Neural progenitor cell (in vitro differentiated cells): Measurements from ENCODE around the gene C19orf81. TPM values are rescaled to one million over a fixed set of nuclear protein-coding genes. Genes with fewer than 3 reads are reported as not detected.
A peak's percentile ranks its signal among the peaks of the same experiment; 100 is the strongest.

Source experiments
- DNase-seq: peaks from one replicate; pipeline ENCODE4 v3.0.0-alpha.2; 2016; ENCODE audit warnings: low spot score
- H2AFZ ChIP-seq: fragments of 200-600 bp; sonication (generic); replicated peaks from 2 replicates; pipeline ENCODE4 v1.6.1; 2016; ENCODE audit warnings: antibody characterized with exemption
- H3F3A ChIP-seq: fragments of 200-600 bp; sonication (generic); 2 replicates; pipeline ENCODE4 v1.6.1; 2016; ENCODE audit warnings: antibody characterized with exemption, low read depth
- H3K27ac ChIP-seq: fragments of 200-600 bp; sonication (generic); 2 replicates; pipeline ENCODE4 v1.5.1; 2016; ENCODE audit warnings: mild to moderate bottlenecking
- H3K27me3 ChIP-seq: fragments of 200-600 bp; sonication (generic); 2 replicates; pipeline ENCODE4 v1.6.1; 2016; ENCODE audit warnings: mild to moderate bottlenecking, moderate library complexity
- H3K36me3 ChIP-seq: fragments of 200-600 bp; sonication (generic); 2 replicates; pipeline ENCODE4 v1.5.1; 2016
- H3K4me1 ChIP-seq: fragments of 200-600 bp; sonication (generic); 2 replicates; pipeline ENCODE4 v1.6.1; 2016; ENCODE audit warnings: mixed run types
- H3K4me2 ChIP-seq: fragments of 200-600 bp; sonication (generic); 2 replicates; pipeline ENCODE4 v1.6.1; 2016
- H3K4me3 ChIP-seq: fragments of 200-600 bp; sonication (generic); 2 replicates; pipeline ENCODE4 v1.5.1; 2016
- H3K79me2 ChIP-seq: fragments of 200-600 bp; sonication (generic); 2 replicates; pipeline ENCODE4 v1.6.1; 2016; ENCODE audit warnings: low read depth
- H3K9ac ChIP-seq: fragments of 200-600 bp; sonication (generic); 2 replicates; pipeline ENCODE4 v1.6.1; 2016
- H3K9me3 ChIP-seq: fragments of 200-600 bp; sonication (generic); 2 replicates; pipeline ENCODE4 v1.5.1; 2016; ENCODE audit warnings: low read depth
- H4K20me1 ChIP-seq: fragments of 200-600 bp; sonication (generic); 2 replicates; pipeline ENCODE4 v1.6.1; 2016; ENCODE audit warnings: low read depth
- H3K27ac Mint-ChIP-seq: 3 replicates; pipeline ENCODE4 v1.8.0; 2021; ENCODE audit warnings: mixed read lengths
- H3K27me3 Mint-ChIP-seq: 2 replicates; pipeline ENCODE4 v1.8.0; 2022; ENCODE audit warnings: low read depth, mild to moderate bottlenecking, inconsistent platforms, moderate library complexity, mixed read lengths; ENCODE audit not compliant: insufficient read depth
- H3K36me3 Mint-ChIP-seq: 3 replicates; pipeline ENCODE4 v1.8.0; 2021; ENCODE audit warnings: mixed read lengths
- H3K4me1 Mint-ChIP-seq: 3 replicates; pipeline ENCODE4 v1.8.0; 2021; ENCODE audit warnings: mixed read lengths
- H3K4me3 Mint-ChIP-seq: 3 replicates; pipeline ENCODE4 v1.8.0; 2021; ENCODE audit warnings: mild to moderate bottlenecking, moderate library complexity, mixed read lengths
- H3K9me3 Mint-ChIP-seq: 3 replicates; pipeline ENCODE4 v1.8.0; 2020; ENCODE audit warnings: mixed read lengths
- EZH2 ChIP-seq: fragments of 200-600 bp; sonication (generic); IDR thresholded peaks from 2 replicates; pipeline ENCODE4 v1.6.1; 2017; ENCODE audit warnings: antibody characterized with exemption, mild to moderate bottlenecking, moderate library complexity
- EZH2phosphoT487 ChIP-seq: fragments of 200-600 bp; sonication (generic); IDR thresholded peaks from 2 replicates; pipeline ENCODE4 v1.6.1; 2017; ENCODE audit warnings: antibody characterized with exemption
- total RNA-seq: library from RNA; depleted of rRNA; stranded (reverse); fragments of >200 nt; gene quantifications from 2 replicates; pipeline ENCODE4 v1.2.3, GENCODE V29; 2015; ENCODE audit warnings: low replicate concordance
- TF ChIP-seq, protein P1 (sequence below): fragments of 200-600 bp; sonication (generic); IDR thresholded peaks from 2 replicates; pipeline ENCODE4 v1.5.1; 2017; ENCODE audit warnings: antibody characterized with exemption, mild to moderate bottlenecking

C19orf81 gene
- total RNA-seq, 1 donor from 2014 or later = 1.3 TPM

DNA sequence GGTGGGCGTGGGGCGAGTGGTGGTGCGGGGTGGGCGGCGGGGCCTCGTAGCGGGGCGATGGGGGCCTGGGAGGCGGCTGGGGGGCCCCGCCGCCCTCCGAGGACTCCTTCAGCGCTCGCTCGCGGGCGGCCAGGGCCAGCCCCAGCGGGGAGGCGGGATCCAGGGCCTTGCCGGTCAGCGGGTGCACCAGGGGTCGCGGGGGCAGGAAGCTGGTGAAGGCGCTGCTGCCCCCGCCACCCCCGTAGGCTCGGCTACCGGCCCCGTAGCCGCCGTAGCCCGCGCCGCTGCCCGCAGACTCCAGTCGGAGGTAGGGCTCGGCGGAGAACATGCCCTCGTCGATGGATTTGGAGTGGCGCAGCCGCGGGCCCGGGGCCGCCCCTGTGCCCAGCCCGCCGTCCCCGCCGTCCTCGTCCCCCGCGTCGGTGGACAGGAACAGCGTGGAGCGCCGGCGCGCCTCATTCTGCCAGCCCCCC is 18.6 kb downstream of the C19orf81 start:
- peaks cover 66% of the 10 kb centered on the region for H3K27me3 ChIP-seq
- no peak for DNase-seq
- H3K27ac ChIP-seq = no peak overlapping the region
- peak overlapping the region; percentile 15 for H3K4me3 ChIP-seq
- H3K9ac ChIP-seq = no peak overlapping the region
- peak overlapping the region; percentile 27 for H3K4me2 ChIP-seq
- TF ChIP-seq, protein P1, sequence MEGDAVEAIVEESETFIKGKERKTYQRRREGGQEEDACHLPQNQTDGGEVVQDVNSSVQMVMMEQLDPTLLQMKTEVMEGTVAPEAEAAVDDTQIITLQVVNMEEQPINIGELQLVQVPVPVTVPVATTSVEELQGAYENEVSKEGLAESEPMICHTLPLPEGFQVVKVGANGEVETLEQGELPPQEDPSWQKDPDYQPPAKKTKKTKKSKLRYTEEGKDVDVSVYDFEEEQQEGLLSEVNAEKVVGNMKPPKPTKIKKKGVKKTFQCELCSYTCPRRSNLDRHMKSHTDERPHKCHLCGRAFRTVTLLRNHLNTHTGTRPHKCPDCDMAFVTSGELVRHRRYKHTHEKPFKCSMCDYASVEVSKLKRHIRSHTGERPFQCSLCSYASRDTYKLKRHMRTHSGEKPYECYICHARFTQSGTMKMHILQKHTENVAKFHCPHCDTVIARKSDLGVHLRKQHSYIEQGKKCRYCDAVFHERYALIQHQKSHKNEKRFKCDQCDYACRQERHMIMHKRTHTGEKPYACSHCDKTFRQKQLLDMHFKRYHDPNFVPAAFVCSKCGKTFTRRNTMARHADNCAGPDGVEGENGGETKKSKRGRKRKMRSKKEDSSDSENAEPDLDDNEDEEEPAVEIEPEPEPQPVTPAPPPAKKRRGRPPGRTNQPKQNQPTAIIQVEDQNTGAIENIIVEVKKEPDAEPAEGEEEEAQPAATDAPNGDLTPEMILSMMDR = no peak
- TF ChIP-seq EZH2phosphoT487 (peak; percentile 52), EZH2 (peak; percentile 73)
- Mint-ChIP-seq H3K9me3 (no peaks in the 10 kb centered on the region), H3K27ac (no peak overlapping the region), H3K27me3 (peaks cover 30% of the 10 kb centered on the region), H3K36me3 (peaks cover 5% of the 10 kb centered on the region), H3K4me3 (no peak overlapping the region), H3K4me1 (peaks cover 17% of the 10 kb centered on the region)
- no peaks in the 10 kb centered on the region for H4K20me1 ChIP-seq
- H3K4me1 ChIP-seq = no peaks in the 10 kb centered on the region
- no peaks in the 10 kb centered on the region for H3F3A ChIP-seq
- no peak overlapping the region for H2AFZ ChIP-seq
- no peaks in the 10 kb centered on the region for H3K36me3 ChIP-seq
- no peaks in the 10 kb centered on the region for H3K9me3 ChIP-seq
- no peaks in the 10 kb centered on the region for H3K79me2 ChIP-seq

DNA sequence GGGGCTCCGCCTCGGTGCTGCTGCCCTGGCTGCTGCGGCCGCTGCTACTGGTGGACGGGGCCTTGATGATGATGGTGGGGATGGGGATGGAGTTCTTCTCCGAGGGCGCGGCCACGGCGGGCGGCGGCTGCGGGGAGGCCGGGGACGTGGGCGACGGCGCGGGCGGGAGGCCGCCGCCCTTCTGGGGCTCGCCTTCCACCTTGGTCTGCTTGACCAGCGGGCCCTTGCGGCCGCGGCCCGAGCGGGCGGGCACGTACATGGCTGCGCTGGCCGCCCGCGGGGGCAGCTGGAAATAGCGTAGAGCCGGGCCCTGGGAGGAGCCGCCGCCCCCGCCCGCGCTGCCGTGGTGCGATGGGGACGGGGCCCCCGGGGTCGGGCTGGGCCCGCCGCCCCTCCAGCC is 19.2 kb downstream of the C19orf81 start:
- Histone ChIP-seq H3K27ac (no peak overlapping the region), H3K36me3 (no peaks in the 10 kb centered on the region), H3K9ac (no peak overlapping the region), H3K79me2 (no peaks in the 10 kb centered on the region), H2AFZ (no peak overlapping the region), H3K4me3 (peak overlapping the region; percentile 15), H4K20me1 (no peaks in the 10 kb centered on the region), H3K4me2 (peak overlapping the region; percentile 10), H3K9me3 (no peaks in the 10 kb centered on the region), H3K4me1 (no peaks in the 10 kb centered on the region), H3F3A (no peaks in the 10 kb centered on the region), H3K27me3 (peaks cover 70% of the 10 kb centered on the region)
- Mint-ChIP-seq H3K27ac (no peak overlapping the region), H3K27me3 (peaks cover 30% of the 10 kb centered on the region), H3K36me3 (peaks cover 3% of the 10 kb centered on the region), H3K9me3 (no peaks in the 10 kb centered on the region), H3K4me1 (peaks cover 18% of the 10 kb centered on the region), H3K4me3 (no peak overlapping the region)
- TF ChIP-seq, protein P1 = no peak
- TF ChIP-seq EZH2phosphoT487 (no peak), EZH2 (no peak)
- peak; percentile 39 for DNase-seq

DNA sequence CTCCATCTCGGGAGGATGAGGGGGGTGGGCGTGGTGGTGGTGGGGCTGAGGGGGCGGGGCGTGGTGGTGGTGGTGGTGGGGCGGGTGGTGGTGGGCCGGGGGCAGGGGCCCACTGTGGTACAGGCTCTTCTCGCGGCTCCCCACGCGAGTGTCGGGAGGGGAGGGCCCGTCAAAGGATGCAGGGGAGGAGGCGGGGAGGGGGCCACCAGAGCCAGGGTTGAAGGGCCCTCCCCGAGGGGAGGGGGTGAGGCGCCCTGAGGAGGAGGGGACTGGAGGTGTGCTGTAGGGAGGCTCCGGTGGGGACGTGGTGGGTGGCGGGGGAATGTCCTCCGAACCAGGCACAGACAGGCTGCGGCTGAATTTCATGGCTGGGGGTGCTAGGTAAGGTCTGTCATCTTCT is 19.6 kb downstream of the C19orf81 start:
- Mint-ChIP-seq H3K4me3 (peak overlapping the region; percentile 72), H3K36me3 (peaks cover 2% of the 10 kb centered on the region), H3K4me1 (peaks cover 18% of the 10 kb centered on the region), H3K27me3 (peaks cover 30% of the 10 kb centered on the region), H3K9me3 (no peaks in the 10 kb centered on the region), H3K27ac (no peak overlapping the region)
- Histone ChIP-seq H3K4me1 (no peaks in the 10 kb centered on the region), H3K27ac (no peak overlapping the region), H2AFZ (no peak overlapping the region), H3K79me2 (no peaks in the 10 kb centered on the region), H3K9ac (no peak overlapping the region), H3F3A (no peaks in the 10 kb centered on the region), H3K4me2 (no peak overlapping the region), H3K4me3 (no peak overlapping the region), H4K20me1 (no peaks in the 10 kb centered on the region), H3K9me3 (no peaks in the 10 kb centered on the region), H3K36me3 (no peaks in the 10 kb centered on the region), H3K27me3 (peaks cover 72% of the 10 kb centered on the region)
- no peak for DNase-seq
- TF ChIP-seq, protein P1 = no peak
- no peak for TF ChIP-seq EZH2
